Natural killer cell (primary cell): Measurements from ENCODE around the gene MELK. TPM values are rescaled to one million over a fixed set of nuclear protein-coding genes. Genes with fewer than 3 reads are reported as not detected.

ENCODE experiments used
- ATAC-seq, 3 donors: fragments of 150-1000 bp in 2 of 3; fragments of 200-7000 bp in 1 of 3; cut with Tn5 transposase; 1 replicate in 1 of 3; 2 replicates in 2 of 3; pipeline ENCODE4 v1.10.0; 2021; ENCODE audit warnings: mild to moderate bottlenecking in 2 of 3, moderate library complexity in 2 of 3
- DNase-seq, 2 donors: peaks; one replicate each; pipeline versions ENCODE4 v3.0.0 to v3.0.0-alpha.2; 2013 to 2021; ENCODE audit warnings: mixed read lengths in 1 of 2
- H3K27ac ChIP-seq: one replicate; pipeline ENCODE4 v1.5.1; 2013; ENCODE audit warnings: mild to moderate bottlenecking, low read length
- H3K27me3 ChIP-seq: one replicate; pipeline ENCODE4 v1.6.1; 2013; ENCODE audit warnings: low read length; ENCODE audit not compliant: control insufficient read depth, insufficient read depth
- H3K36me3 ChIP-seq: one replicate; pipeline ENCODE4 v1.6.1; 2013; ENCODE audit warnings: low read length; ENCODE audit not compliant: control insufficient read depth, insufficient read depth
- H3K4me1 ChIP-seq: one replicate; pipeline ENCODE4 v1.6.1; 2013; ENCODE audit warnings: low read length; ENCODE audit not compliant: control insufficient read depth, insufficient read depth
- H3K4me3 ChIP-seq: one replicate; pipeline ENCODE4 v1.5.1; 2013; ENCODE audit warnings: low read length
- H3K9me3 ChIP-seq: one replicate; pipeline ENCODE4 v1.6.1; 2013; ENCODE audit warnings: low read length; ENCODE audit not compliant: control insufficient read depth, insufficient read depth
- H3K27ac Mint-ChIP-seq, 2 donors: one replicate each; pipeline ENCODE4 v1.8.0; 2022; ENCODE audit warnings: mild to moderate bottlenecking in 2 of 2, mixed read lengths in 2 of 2, moderate library complexity in 1 of 2
- H3K27me3 Mint-ChIP-seq, 2 donors: one replicate each; pipeline ENCODE4 v1.8.0; 2022; ENCODE audit warnings: low read depth in 2 of 2, mixed read lengths in 2 of 2
- H3K36me3 Mint-ChIP-seq: one replicate; pipeline ENCODE4 v1.8.0; 2022; ENCODE audit warnings: mixed read lengths
- H3K4me1 Mint-ChIP-seq, 2 donors: one replicate each; pipeline ENCODE4 v1.8.0; 2022; ENCODE audit warnings: mixed read lengths in 2 of 2
- H3K4me3 Mint-ChIP-seq: one replicate; pipeline ENCODE4 v1.8.0; 2022; ENCODE audit warnings: mild to moderate bottlenecking, moderate library complexity, mixed read lengths
- H3K9me3 Mint-ChIP-seq, 2 donors: one replicate each; pipeline ENCODE4 v1.8.0; 2022; ENCODE audit warnings: mixed read lengths in 2 of 2
- WGBS: methylation state at CpG from one replicate; pipeline ENCODE4 v1.1.7; 2013; ENCODE audit warnings: missing lambda C conversion rate; ENCODE audit not compliant: insufficient coverage; 5-methylcytosine and 5-hydroxymethylcytosine counted together
- intact Hi-C: fragments of 100-400 bp; cut with micrococcal nuclease; formaldehyde crosslinking; loops from one replicate; pipeline ENCODE4 v1.14.2; 2022
- total RNA-seq, 4 donors: library from RNA; stranded (reverse); fragments of 120-200 nt in 1 of 4; gene quantifications; one replicate each; pipeline versions ENCODE4 v1.2.3 to v1.2.4, GENCODE V29; 2013 to 2022
- TF ChIP-seq, protein P1 (sequence below): fragments of 200-600 bp; IDR thresholded peaks from one replicate; pipeline ENCODE4 v1.8.0; 2022; ENCODE audit warnings: antibody characterized with exemption

The MELK gene
- total RNA-seq, 3 donors from 2014 or later (not counting 1 experiment from before 2014, with no cell fraction given): 1.3 to 1.6 (median 1.5) TPM

GRCh38 chr9:36535107-36535506, 37.6 kb upstream of the MELK start:
- ATAC-seq (no peak), DNase-seq (no peak)
- intact Hi-C loops: no loop called here
- Mint-ChIP-seq H3K4me1 (no peaks in the 10 kb centered on the region), H3K27me3 (peaks cover 3 to 7% of the 10 kb centered on the region in 2 donors), H3K9me3 (no peaks in the 10 kb centered on the region), H3K27ac (no peak overlapping the region), H3K4me3 (no peak overlapping the region), H3K36me3 (no peaks in the 10 kb centered on the region)
- no peaks in the 10 kb centered on the region for H3K36me3 ChIP-seq
- H3K4me1 ChIP-seq: no peaks in the 10 kb centered on the region
- no peak overlapping the region for H3K4me3 ChIP-seq
- H3K9me3 ChIP-seq: no peaks in the 10 kb centered on the region
- H3K27ac ChIP-seq: no peak overlapping the region
- TF ChIP-seq, protein P1, sequence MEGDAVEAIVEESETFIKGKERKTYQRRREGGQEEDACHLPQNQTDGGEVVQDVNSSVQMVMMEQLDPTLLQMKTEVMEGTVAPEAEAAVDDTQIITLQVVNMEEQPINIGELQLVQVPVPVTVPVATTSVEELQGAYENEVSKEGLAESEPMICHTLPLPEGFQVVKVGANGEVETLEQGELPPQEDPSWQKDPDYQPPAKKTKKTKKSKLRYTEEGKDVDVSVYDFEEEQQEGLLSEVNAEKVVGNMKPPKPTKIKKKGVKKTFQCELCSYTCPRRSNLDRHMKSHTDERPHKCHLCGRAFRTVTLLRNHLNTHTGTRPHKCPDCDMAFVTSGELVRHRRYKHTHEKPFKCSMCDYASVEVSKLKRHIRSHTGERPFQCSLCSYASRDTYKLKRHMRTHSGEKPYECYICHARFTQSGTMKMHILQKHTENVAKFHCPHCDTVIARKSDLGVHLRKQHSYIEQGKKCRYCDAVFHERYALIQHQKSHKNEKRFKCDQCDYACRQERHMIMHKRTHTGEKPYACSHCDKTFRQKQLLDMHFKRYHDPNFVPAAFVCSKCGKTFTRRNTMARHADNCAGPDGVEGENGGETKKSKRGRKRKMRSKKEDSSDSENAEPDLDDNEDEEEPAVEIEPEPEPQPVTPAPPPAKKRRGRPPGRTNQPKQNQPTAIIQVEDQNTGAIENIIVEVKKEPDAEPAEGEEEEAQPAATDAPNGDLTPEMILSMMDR: no peak
- no peaks in the 10 kb centered on the region for H3K27me3 ChIP-seq
- 100% methylated on average over 1 of the region's 1 CpG for WGBS

DNA sequence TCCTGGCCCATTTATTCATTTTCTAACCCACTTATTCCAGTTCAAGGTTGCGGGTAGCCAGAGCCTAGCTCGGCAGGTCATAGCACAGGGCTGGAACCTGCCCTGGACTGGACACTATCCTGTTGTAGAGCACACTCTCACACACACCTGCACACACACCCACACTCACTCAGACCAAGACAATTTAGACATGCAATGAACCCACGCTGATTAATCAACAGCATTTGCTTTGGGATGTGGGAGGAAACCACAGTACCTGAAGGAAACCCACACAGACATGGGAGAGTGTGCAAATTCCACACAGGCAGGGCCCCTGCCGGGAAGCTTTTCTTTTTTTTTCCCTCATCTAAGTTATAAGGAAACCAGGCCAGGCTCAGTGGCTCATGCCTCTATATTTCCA, 34.8 kb upstream of the MELK start:
- 66% methylated on average over 3 of the region's 4 CpGs for WGBS
- no peak overlapping the region for H3K27ac ChIP-seq
- H3K9me3 ChIP-seq: no peaks in the 10 kb centered on the region
- no peak for DNase-seq
- intact Hi-C loops: no loop called here
- H3K4me3 ChIP-seq: no peak overlapping the region
- no peak for ATAC-seq
- TF ChIP-seq, protein P1: no peak
- Mint-ChIP-seq H3K9me3 (no peaks in the 10 kb centered on the region), H3K27ac (no peak overlapping the region), H3K4me3 (no peak overlapping the region), H3K27me3 (peaks cover 0 to 3% of the 10 kb centered on the region in 2 donors), H3K36me3 (no peaks in the 10 kb centered on the region), H3K4me1 (no peaks in the 10 kb centered on the region)
- H3K27me3 ChIP-seq: no peaks in the 10 kb centered on the region
- no peaks in the 10 kb centered on the region for H3K36me3 ChIP-seq
- no peaks in the 10 kb centered on the region for H3K4me1 ChIP-seq

- Mint-ChIP-seq H3K4me3 (no peak overlapping the region), H3K27ac (no peak overlapping the region), H3K36me3 (no peaks in the 10 kb centered on the region), H3K4me1 (no peaks in the 10 kb centered on the region), H3K9me3 (no peaks in the 10 kb centered on the region), H3K27me3 (peaks cover 0 to under 1% of the 10 kb centered on the region in 2 donors)
- Histone ChIP-seq H3K27ac (no peak overlapping the region), H3K27me3 (no peaks in the 10 kb centered on the region), H3K4me1 (no peaks in the 10 kb centered on the region), H3K9me3 (no peaks in the 10 kb centered on the region), H3K4me3 (no peak overlapping the region), H3K36me3 (no peaks in the 10 kb centered on the region)
- no peak for ATAC-seq
- TF ChIP-seq, protein P1: no peak
- no peak for DNase-seq
- intact Hi-C loops: no loop called here
- 94% methylated on average over 7 of the region's 7 CpGs for WGBS
Measured at GRCh38 chr9:36542355-36542754, 30.3 kb upstream of the MELK start.

DNA sequence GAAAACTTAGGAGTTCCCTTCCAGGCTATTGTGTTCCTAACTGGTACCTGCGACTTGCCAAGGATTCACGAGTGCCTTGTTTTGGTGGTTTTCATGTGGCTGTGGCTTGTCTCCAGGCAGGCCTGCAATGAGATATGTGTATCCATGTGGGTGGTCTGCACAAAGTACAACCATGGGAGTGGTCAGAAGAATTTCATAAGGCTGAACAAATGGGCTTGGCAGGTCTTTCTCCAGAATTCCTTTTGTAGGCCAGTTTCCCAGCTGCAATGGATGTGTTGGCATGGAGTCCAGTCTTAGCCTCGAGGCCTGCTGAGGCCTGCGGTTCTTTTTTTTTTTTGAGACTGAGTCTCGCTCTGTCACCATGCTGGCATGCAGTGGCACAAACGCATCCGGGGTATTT, 28.8 kb upstream of the MELK start:
- Histone ChIP-seq H3K4me3 (no peak overlapping the region), H3K36me3 (no peaks in the 10 kb centered on the region), H3K27me3 (no peaks in the 10 kb centered on the region), H3K27ac (no peak overlapping the region), H3K9me3 (no peaks in the 10 kb centered on the region), H3K4me1 (no peaks in the 10 kb centered on the region)
- Mint-ChIP-seq H3K9me3 (no peaks in the 10 kb centered on the region), H3K27me3 (peaks cover 5 to 16% of the 10 kb centered on the region in 2 donors), H3K4me3 (no peak overlapping the region), H3K27ac (no peak overlapping the region), H3K4me1 (no peaks in the 10 kb centered on the region), H3K36me3 (no peaks in the 10 kb centered on the region)
- no peak for ATAC-seq
- DNase-seq: no peak
- intact Hi-C loops: no loop called here
- 89% methylated on average over 4 of the region's 7 CpGs for WGBS
- TF ChIP-seq, protein P1: no peak
